Neural cell (in vitro differentiated cells): ENCODE data around the gene GRB7. TPM values are rescaled to one million over a fixed set of nuclear protein-coding genes. Genes with fewer than 3 reads are reported as not detected.

ENCODE experiments used
- H2AFZ ChIP-seq: fragments of 200-600, 300-800 bp; sonication (generic), shearing (Covaris generic); 2 replicates; pipeline ENCODE4 v1.6.0; 2014; ENCODE audit warnings: low read depth, mild to moderate bottlenecking, antibody characterized with exemption, low read length, moderate library complexity
- H3F3A ChIP-seq: fragments of 200-600 bp; shearing (Covaris generic); 2 replicates; pipeline ENCODE4 v1.6.1; 2016; ENCODE audit warnings: mild to moderate bottlenecking, moderate library complexity, mixed read lengths, antibody characterized with exemption, low read length; ENCODE audit not compliant: insufficient read depth, poor library complexity, severe bottlenecking
- H3K27ac ChIP-seq: fragments of 200-600, 300-800 bp; sonication (generic), shearing (Covaris generic); 2 replicates; pipeline ENCODE4 v1.5.1; 2014; ENCODE audit warnings: mild to moderate bottlenecking, low read length, moderate library complexity
- H3K27me3 ChIP-seq: fragments of 300-800, 200-600 bp; sonication (generic), shearing (Covaris generic); 2 replicates; pipeline ENCODE4 v1.6.0; 2014; ENCODE audit warnings: mild to moderate bottlenecking, low read depth, low read length, moderate library complexity; ENCODE audit not compliant: insufficient read depth
- H3K36me3 ChIP-seq: fragments of 300-800, 200-600 bp; sonication (generic), shearing (Covaris generic); 2 replicates; pipeline ENCODE4 v1.5.1; 2014; ENCODE audit warnings: mild to moderate bottlenecking, antibody characterized with exemption, low read length, moderate library complexity; ENCODE audit not compliant: insufficient read depth
- H3K4me2 ChIP-seq: fragments of 300-800, 200-600 bp; sonication (generic), shearing (Covaris generic); 2 replicates; pipeline ENCODE4 v1.6.0; 2014; ENCODE audit warnings: mild to moderate bottlenecking, low read length
- H3K4me3 ChIP-seq: fragments of 300-800, 200-600 bp; sonication (generic), shearing (Covaris generic); 2 replicates; pipeline ENCODE4 v1.5.1; 2014; ENCODE audit warnings: mild to moderate bottlenecking, low read length, moderate library complexity
- H3K79me2 ChIP-seq: fragments of 200-600 bp; shearing (Covaris generic); replicated peaks from 2 replicates; pipeline ENCODE4 v1.6.0; 2014; ENCODE audit warnings: mild to moderate bottlenecking, low read length, moderate library complexity; ENCODE audit not compliant: insufficient read depth
- H3K9ac ChIP-seq: fragments of 300-800, 200-600 bp; sonication (generic), shearing (Covaris generic); 2 replicates; pipeline ENCODE4 v1.6.1; 2016; ENCODE audit warnings: mild to moderate bottlenecking, low read length, mixed read lengths
- H3K9me2 ChIP-seq: fragments of 200-600 bp; shearing (Covaris generic); 2 replicates; pipeline ENCODE4 v1.6.1; 2016; ENCODE audit warnings: mild to moderate bottlenecking, low read length, mixed read lengths; ENCODE audit not compliant: insufficient read depth
- H3K9me3 ChIP-seq: fragments of 200-600, 300-800 bp; sonication (generic), shearing (Covaris generic); 2 replicates; pipeline ENCODE4 v1.6.1; 2016; ENCODE audit warnings: mild to moderate bottlenecking, mixed run types, low read length, moderate library complexity, mixed read lengths
- H4K20me1 ChIP-seq: fragments of 200-600 bp; shearing (Covaris generic); 2 replicates; pipeline ENCODE4 v1.6.1; 2016; ENCODE audit warnings: mild to moderate bottlenecking, mixed run types; ENCODE audit not compliant: insufficient read depth
- EP300 ChIP-seq: fragments of 450-650 bp; conservative IDR thresholded peaks from 2 replicates; pipeline ENCODE4 v1.6.1; 2014; ENCODE audit warnings: antibody characterized with exemption, mild to moderate bottlenecking, moderate library complexity; ENCODE audit not compliant: poor library complexity, severe bottlenecking
- EZH2 ChIP-seq: fragments of 200-600, 300-800 bp; shearing (Covaris generic), sonication (generic); IDR thresholded peaks from 2 replicates; pipeline ENCODE4 v1.6.1; 2014; ENCODE audit warnings: antibody characterized with exemption, low read length, borderline replicate concordance, mild to moderate bottlenecking; ENCODE audit not compliant: insufficient read depth, poor library complexity, severe bottlenecking
- MXI1 ChIP-seq: fragments of 450-650 bp; conservative IDR thresholded peaks from 2 replicates; pipeline ENCODE4 v1.6.1; 2014; ENCODE audit warnings: antibody characterized with exemption, mild to moderate bottlenecking; ENCODE audit not compliant: poor library complexity, severe bottlenecking
- POLR2AphosphoS5 ChIP-seq: IDR thresholded peaks from 2 replicates; pipeline ENCODE4 v1.6.1; 2012
- RAD21 ChIP-seq: fragments of 450-650 bp; conservative IDR thresholded peaks from 2 replicates; pipeline ENCODE4 v1.6.1; 2014; ENCODE audit warnings: antibody characterized with exemption, mild to moderate bottlenecking, moderate library complexity
- SMC3 ChIP-seq: fragments of 450-650 bp; conservative IDR thresholded peaks from 2 replicates; pipeline ENCODE4 v1.6.1; 2014; ENCODE audit warnings: antibody characterized with exemption, mild to moderate bottlenecking, moderate library complexity; ENCODE audit not compliant: poor library complexity
- TAF1 ChIP-seq: IDR thresholded peaks from 2 replicates; pipeline ENCODE4 v1.6.1; 2012; ENCODE audit warnings: low read depth
- polyA plus RNA-seq: library from polyadenylated mRNA; depleted of rRNA; stranded (reverse); fragments of >200 nt; gene quantifications from 2 replicates; pipeline ENCODE4 v1.2.3, GENCODE V29; 2014
- TF ChIP-seq, protein P1 (sequence below): fragments of 450-650 bp; IDR thresholded peaks from 2 replicates; pipeline ENCODE4 v1.5.1; 2014; ENCODE audit warnings: antibody characterized with exemption, mild to moderate bottlenecking, moderate library complexity; ENCODE audit not compliant: poor library complexity, severe bottlenecking
- TF ChIP-seq, protein P2 (sequence below): IDR thresholded peaks from 2 replicates; pipeline ENCODE4 v1.6.1; 2012; ENCODE audit warnings: borderline replicate concordance

GRB7 gene
- polyA plus RNA-seq, 1 donor from 2014 or later, result not detected

DNA sequence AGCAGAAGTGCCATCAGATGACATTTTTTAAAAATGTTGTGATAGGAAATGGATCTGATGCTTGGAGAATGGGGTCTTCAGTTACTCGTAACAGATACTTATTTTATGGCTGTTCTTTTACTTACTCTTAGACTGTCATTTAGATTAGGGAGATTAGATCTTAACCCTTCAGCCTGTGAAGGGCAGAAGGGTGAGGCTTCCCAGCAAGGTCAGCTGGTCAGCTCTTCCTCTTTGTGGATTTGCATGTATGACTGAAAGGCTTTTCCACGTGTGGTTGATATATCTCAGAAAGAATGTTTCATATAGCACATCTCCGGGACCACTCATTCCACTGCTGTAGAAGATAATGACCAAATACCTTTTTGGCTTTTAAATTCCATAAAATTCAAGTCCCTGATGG lies 27.4 kb downstream of the GRB7 start:
- H3K9me3 ChIP-seq, result no peaks in the 10 kb centered on the region
- no peak overlapping the region for H3K9ac ChIP-seq
- H3K27me3 ChIP-seq, result no peaks in the 10 kb centered on the region
- H3K4me2 ChIP-seq, result no peak overlapping the region
- no peaks in the 10 kb centered on the region for H3K79me2 ChIP-seq
- no peaks in the 10 kb centered on the region for H3F3A ChIP-seq
- TF ChIP-seq POLR2AphosphoS5 (no peak), MXI1 (no peak), SMC3 (no peak), EZH2 (no peak), TAF1 (no peak), EP300 (no peak)
- TF ChIP-seq, protein P1, sequence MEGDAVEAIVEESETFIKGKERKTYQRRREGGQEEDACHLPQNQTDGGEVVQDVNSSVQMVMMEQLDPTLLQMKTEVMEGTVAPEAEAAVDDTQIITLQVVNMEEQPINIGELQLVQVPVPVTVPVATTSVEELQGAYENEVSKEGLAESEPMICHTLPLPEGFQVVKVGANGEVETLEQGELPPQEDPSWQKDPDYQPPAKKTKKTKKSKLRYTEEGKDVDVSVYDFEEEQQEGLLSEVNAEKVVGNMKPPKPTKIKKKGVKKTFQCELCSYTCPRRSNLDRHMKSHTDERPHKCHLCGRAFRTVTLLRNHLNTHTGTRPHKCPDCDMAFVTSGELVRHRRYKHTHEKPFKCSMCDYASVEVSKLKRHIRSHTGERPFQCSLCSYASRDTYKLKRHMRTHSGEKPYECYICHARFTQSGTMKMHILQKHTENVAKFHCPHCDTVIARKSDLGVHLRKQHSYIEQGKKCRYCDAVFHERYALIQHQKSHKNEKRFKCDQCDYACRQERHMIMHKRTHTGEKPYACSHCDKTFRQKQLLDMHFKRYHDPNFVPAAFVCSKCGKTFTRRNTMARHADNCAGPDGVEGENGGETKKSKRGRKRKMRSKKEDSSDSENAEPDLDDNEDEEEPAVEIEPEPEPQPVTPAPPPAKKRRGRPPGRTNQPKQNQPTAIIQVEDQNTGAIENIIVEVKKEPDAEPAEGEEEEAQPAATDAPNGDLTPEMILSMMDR, result no peak
- H2AFZ ChIP-seq, result no peak overlapping the region
- H4K20me1 ChIP-seq, result no peaks in the 10 kb centered on the region
- no peaks in the 10 kb centered on the region for H3K36me3 ChIP-seq
- no peak overlapping the region for H3K27ac ChIP-seq
- H3K4me3 ChIP-seq, result no peak overlapping the region
- no peaks in the 10 kb centered on the region for H3K9me2 ChIP-seq

DNA sequence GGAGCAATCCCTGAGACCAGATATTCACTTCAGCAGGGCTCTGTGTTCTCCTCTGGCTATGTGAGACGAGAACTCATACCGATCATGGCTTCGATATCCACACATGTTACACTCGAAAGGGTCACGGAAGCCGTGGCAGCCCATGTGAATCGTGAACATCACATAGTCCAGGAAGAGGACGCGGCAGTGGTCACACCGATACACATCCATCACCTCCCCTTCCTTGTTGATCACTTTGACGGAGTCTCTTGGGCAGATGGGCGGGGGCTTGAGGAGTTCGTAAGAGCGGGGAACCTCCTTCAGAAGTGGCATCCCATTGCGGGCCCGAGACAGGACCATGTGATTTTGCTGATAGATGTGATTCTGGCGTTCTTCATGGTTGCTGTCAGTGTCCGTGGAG lies 28.0 kb downstream of the GRB7 start:
- Histone ChIP-seq H4K20me1 (no peaks in the 10 kb centered on the region), H3K27ac (no peak overlapping the region), H3K9ac (no peak overlapping the region), H3K79me2 (no peaks in the 10 kb centered on the region), H2AFZ (no peak overlapping the region), H3K9me3 (no peaks in the 10 kb centered on the region), H3K4me2 (no peak overlapping the region), H3F3A (no peaks in the 10 kb centered on the region), H3K9me2 (no peaks in the 10 kb centered on the region), H3K27me3 (no peaks in the 10 kb centered on the region), H3K36me3 (no peaks in the 10 kb centered on the region), H3K4me3 (no peak overlapping the region)
- TF ChIP-seq TAF1, result no peak

DNA sequence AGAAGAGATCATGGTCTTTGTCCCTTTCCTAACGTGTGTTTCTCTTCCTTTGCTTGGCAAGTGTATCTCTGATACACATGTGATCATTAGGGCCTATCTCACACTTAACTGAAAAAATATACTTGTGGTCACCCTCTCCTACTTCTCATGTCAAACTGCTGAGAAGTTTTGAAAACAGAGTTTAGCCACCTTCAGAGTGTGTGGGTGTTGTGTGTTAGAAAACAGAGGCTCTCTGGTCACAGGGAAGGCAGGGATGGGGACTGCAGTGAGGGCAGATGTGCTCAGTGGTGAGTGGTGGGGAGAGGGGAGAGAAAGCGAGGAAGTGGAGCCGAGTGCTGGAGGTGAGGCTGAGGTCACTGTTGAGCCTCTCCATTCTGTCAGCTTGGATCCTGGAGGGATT lies 29.4 kb downstream of the GRB7 start:
- Histone ChIP-seq H3K27ac (no peak overlapping the region), H3K4me3 (no peak overlapping the region), H4K20me1 (no peaks in the 10 kb centered on the region)

More for the DNA sequence above, 29.4 kb downstream of the GRB7 start:
- H3K79me2 ChIP-seq, result no peaks in the 10 kb centered on the region
- TF ChIP-seq, protein P2, sequence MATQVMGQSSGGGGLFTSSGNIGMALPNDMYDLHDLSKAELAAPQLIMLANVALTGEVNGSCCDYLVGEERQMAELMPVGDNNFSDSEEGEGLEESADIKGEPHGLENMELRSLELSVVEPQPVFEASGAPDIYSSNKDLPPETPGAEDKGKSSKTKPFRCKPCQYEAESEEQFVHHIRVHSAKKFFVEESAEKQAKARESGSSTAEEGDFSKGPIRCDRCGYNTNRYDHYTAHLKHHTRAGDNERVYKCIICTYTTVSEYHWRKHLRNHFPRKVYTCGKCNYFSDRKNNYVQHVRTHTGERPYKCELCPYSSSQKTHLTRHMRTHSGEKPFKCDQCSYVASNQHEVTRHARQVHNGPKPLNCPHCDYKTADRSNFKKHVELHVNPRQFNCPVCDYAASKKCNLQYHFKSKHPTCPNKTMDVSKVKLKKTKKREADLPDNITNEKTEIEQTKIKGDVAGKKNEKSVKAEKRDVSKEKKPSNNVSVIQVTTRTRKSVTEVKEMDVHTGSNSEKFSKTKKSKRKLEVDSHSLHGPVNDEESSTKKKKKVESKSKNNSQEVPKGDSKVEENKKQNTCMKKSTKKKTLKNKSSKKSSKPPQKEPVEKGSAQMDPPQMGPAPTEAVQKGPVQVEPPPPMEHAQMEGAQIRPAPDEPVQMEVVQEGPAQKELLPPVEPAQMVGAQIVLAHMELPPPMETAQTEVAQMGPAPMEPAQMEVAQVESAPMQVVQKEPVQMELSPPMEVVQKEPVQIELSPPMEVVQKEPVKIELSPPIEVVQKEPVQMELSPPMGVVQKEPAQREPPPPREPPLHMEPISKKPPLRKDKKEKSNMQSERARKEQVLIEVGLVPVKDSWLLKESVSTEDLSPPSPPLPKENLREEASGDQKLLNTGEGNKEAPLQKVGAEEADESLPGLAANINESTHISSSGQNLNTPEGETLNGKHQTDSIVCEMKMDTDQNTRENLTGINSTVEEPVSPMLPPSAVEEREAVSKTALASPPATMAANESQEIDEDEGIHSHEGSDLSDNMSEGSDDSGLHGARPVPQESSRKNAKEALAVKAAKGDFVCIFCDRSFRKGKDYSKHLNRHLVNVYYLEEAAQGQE, result no peak
- no peak for TF ChIP-seq SMC3
- TF ChIP-seq EZH2, result no peak
- no peak for TF ChIP-seq TAF1
- TF ChIP-seq, protein P1, result no peak
- no peak for TF ChIP-seq RAD21
- TF ChIP-seq POLR2AphosphoS5, result no peak
- no peak for TF ChIP-seq EP300
- TF ChIP-seq MXI1, result no peak
- H3K4me2 ChIP-seq, result no peak overlapping the region
- no peak overlapping the region for H2AFZ ChIP-seq
- H3K9me2 ChIP-seq, result no peaks in the 10 kb centered on the region
- H3K9ac ChIP-seq, result no peak overlapping the region
- H3K9me3 ChIP-seq, result no peaks in the 10 kb centered on the region
- no peaks in the 10 kb centered on the region for H3K36me3 ChIP-seq
- no peaks in the 10 kb centered on the region for H3F3A ChIP-seq
- no peaks in the 10 kb centered on the region for H3K27me3 ChIP-seq
